Neural cell (in vitro differentiated cells): ENCODE data around the gene FANCC.

Experiments
- CTCF ChIP-seq: fragments of 450-650 bp; IDR thresholded peaks from 2 replicates; pipeline ENCODE4 v1.5.1; 2014; ENCODE audit warnings: antibody characterized with exemption, mild to moderate bottlenecking, moderate library complexity; ENCODE audit not compliant: poor library complexity, severe bottlenecking
- EP300 ChIP-seq: fragments of 450-650 bp; conservative IDR thresholded peaks from 2 replicates; pipeline ENCODE4 v1.6.1; 2014; ENCODE audit warnings: antibody characterized with exemption, mild to moderate bottlenecking, moderate library complexity; ENCODE audit not compliant: poor library complexity, severe bottlenecking
- POLR2AphosphoS5 ChIP-seq: IDR thresholded peaks from 2 replicates; pipeline ENCODE4 v1.6.1; 2012

GRCh38 chr9:95213117-95213516 is 104.4 kb downstream of the FANCC start:
- TF ChIP-seq CTCF = no peak
- TF ChIP-seq POLR2AphosphoS5 = no peak
- no peak for TF ChIP-seq EP300
